ENCODE data around the gene SCUBE1.

- TF ChIP-seq EZH2phosphoT487 (IDR thresholded peaks at IDR 0.05; ENCODE audit: low read depth, severe bottlenecking, unreplicated experiment) (no peak), EZH2 (IDR thresholded peaks at IDR 0.05; ENCODE audit: borderline replicate concordance) (no peak)
Measured at GRCh38 chr22:43230571-43230970, 112.6 kb downstream of the SCUBE1 start.
